HG03565 (cell line): ENCODE measurements around the gene CNTN4.
"Not testable (repeated sequence)": the region's sequence is repeated elsewhere in the genome, so short reads cannot be mapped to it uniquely, and the experiment has no call there.

Source experiments
- ATAC-seq: cut with Tn5 transposase; IDR thresholded peaks from one replicate; pipeline ENCODE4 v1.9.1; 2021; ENCODE audit warnings: mild to moderate bottlenecking, moderate library complexity; ENCODE audit not compliant: unreplicated experiment

Gene CNTN4

GRCh38 chr3:2098398-2099027 is at the start of gene CNTN4:
Gene CNTN4 (plus strand): TSS chr3:2098866.
- no peak for ATAC-seq

- no peak for ATAC-seq
Observed at GRCh38 chr3:2061360-2061759, 37.3 kb upstream of the CNTN4 start.

- no peak for ATAC-seq
Observed at GRCh38 chr3:2071531-2071930, 27.1 kb upstream of the CNTN4 start.

GRCh38 chr3:2078821-2079220 is 19.8 kb upstream of the CNTN4 start:
- no peak for ATAC-seq

- ATAC-seq, result no peak
Observed at GRCh38 chr3:2082871-2083480, 15.7 kb upstream of the CNTN4 start.

GRCh38 chr3:2083558-2083957 is 15.1 kb upstream of the CNTN4 start:
- ATAC-seq, result not testable (repeated sequence)

GRCh38 chr3:2090095-2090911 is 8.4 kb upstream of the CNTN4 start:
- no peak for ATAC-seq

- no peak for ATAC-seq
Observed at GRCh38 chr3:2092758-2093157, 5.9 kb upstream of the CNTN4 start.

- no peak for ATAC-seq
Observed at GRCh38 chr3:2094941-2095340, 3.7 kb upstream of the CNTN4 start.

- no peak for ATAC-seq
Observed at GRCh38 chr3:2096216-2096615, 2.5 kb upstream of the CNTN4 start.

- no peak for ATAC-seq
Observed at GRCh38 chr3:2097641-2098191, 950 bp upstream of the CNTN4 start.

- no peak for ATAC-seq
Observed at GRCh38 chr3:2099028-2099671, 484 bp downstream of the CNTN4 start.

- ATAC-seq, result no peak
Observed at GRCh38 chr3:2099779-2100191, 1.1 kb downstream of the CNTN4 start.

- ATAC-seq, result no peak
Observed at GRCh38 chr3:2106438-2106837, 7.8 kb downstream of the CNTN4 start.

GRCh38 chr3:2110597-2111117 is 12.0 kb downstream of the CNTN4 start:
- ATAC-seq, result no peak

GRCh38 chr3:2114617-2115275 is 16.1 kb downstream of the CNTN4 start:
- ATAC-seq, result no peak

- ATAC-seq, result no peak
Observed at GRCh38 chr3:2130726-2131125, 32.1 kb downstream of the CNTN4 start.

- no peak for ATAC-seq
Observed at GRCh38 chr3:2133146-2133545, 34.5 kb downstream of the CNTN4 start.

GRCh38 chr3:2137651-2138050 is 39.0 kb downstream of the CNTN4 start:
- ATAC-seq, result no peak

GRCh38 chr3:2141482-2141881 is 42.8 kb downstream of the CNTN4 start:
- no peak for ATAC-seq
